HepG2 (cell line): ENCODE measurements around the gene ZNF48. TPM values are rescaled to one million over a fixed set of nuclear protein-coding genes. Genes with fewer than 3 reads are reported as not detected.
A peak's percentile ranks its signal among the peaks of the same experiment; 100 is the strongest.

ENCODE experiments used
- GFI1 ChIP-seq: sonication (generic); formaldehyde crosslinking; IDR thresholded peaks from 2 replicates; pipeline ENCODE4 v1.5.0; 2020; ENCODE audit warnings: missing genetic modification reagents, mild to moderate bottlenecking, borderline replicate concordance
- HNRNPL ChIP-seq: fragments of 200-400 bp; formaldehyde crosslinking; IDR thresholded peaks from 2 replicates; pipeline ENCODE4 v1.6.1; 2017; ENCODE audit warnings: mild to moderate bottlenecking, low read depth, low read length
- NFRKB ChIP-seq: fragments of 450-650 bp; IDR thresholded peaks from 2 replicates; pipeline ENCODE4 v1.6.1; 2017
- NR2C2 ChIP-seq: sonication (generic); formaldehyde crosslinking; IDR thresholded peaks from 2 replicates; pipeline ENCODE4 v1.4.0; 2020; ENCODE audit warnings: missing genetic modification reagents, mild to moderate bottlenecking, moderate library complexity, borderline replicate concordance
- PHF8 ChIP-seq: sonication (generic); formaldehyde crosslinking; IDR thresholded peaks from 2 replicates; pipeline ENCODE4 v1.5.0; 2020; ENCODE audit warnings: missing genetic modification reagents
- POLR2AphosphoS5 ChIP-seq: IDR thresholded peaks from 2 replicates; pipeline ENCODE4 v1.6.1; 2012; ENCODE audit warnings: low read depth, low read length
- RERE ChIP-seq: IDR thresholded peaks from 2 replicates; pipeline ENCODE4 v1.6.1; 2016; ENCODE audit warnings: low read depth, missing genetic modification reagents, missing compliant biosample characterization
- SATB2 ChIP-seq: sonication (generic); formaldehyde crosslinking; IDR thresholded peaks from 2 replicates; pipeline ENCODE4 v1.5.0; 2020; ENCODE audit warnings: missing genetic modification reagents
- TBX3 ChIP-seq: fragments of 450-650 bp; IDR thresholded peaks from 2 replicates; pipeline ENCODE4 v1.6.1; 2017; ENCODE audit warnings: antibody characterized with exemption, mild to moderate bottlenecking, inconsistent platforms, borderline replicate concordance
- ZIK1 ChIP-seq: sonication (generic); formaldehyde crosslinking; IDR thresholded peaks from 2 replicates; pipeline ENCODE4 v1.5.0; 2020; ENCODE audit warnings: mild to moderate bottlenecking, low read depth, missing genetic modification reagents, borderline replicate concordance
- ZKSCAN5 ChIP-seq: sonication (generic); formaldehyde crosslinking; IDR thresholded peaks from 2 replicates; pipeline ENCODE4 v1.5.1; 2020; ENCODE audit warnings: mild to moderate bottlenecking, missing genetic modification reagents
- ZNF142 ChIP-seq: sonication (generic); formaldehyde crosslinking; IDR thresholded peaks from 2 replicates; pipeline ENCODE4 v1.4.0; 2020; ENCODE audit warnings: missing genetic modification reagents
- ZNF335 ChIP-seq: sonication (generic); formaldehyde crosslinking; IDR thresholded peaks from 2 replicates; pipeline ENCODE4 v1.4.0; 2020; ENCODE audit warnings: missing genetic modification reagents
- ZNF607 ChIP-seq: sonication (generic); formaldehyde crosslinking; IDR thresholded peaks from 2 replicates; pipeline ENCODE4 v1.5.1; 2020; ENCODE audit warnings: missing genetic modification reagents, mild to moderate bottlenecking, borderline replicate concordance
- ZNF770 ChIP-seq: sonication (generic); formaldehyde crosslinking; IDR thresholded peaks from 2 replicates; pipeline ENCODE4 v1.5.0; 2020; ENCODE audit warnings: mild to moderate bottlenecking, missing genetic modification reagents
- polyA plus RNA-seq, 8 experiments: library from polyadenylated mRNA; depleted of rRNA in 3 of 8; stranded (reverse) in 7 of 8; unstranded in 1 of 8; fragments of >200 nt; fragmentation: Illumina TruSeq in 4 of 8; extraction: Trizol in 4 of 8; gene quantifications; 2 replicates each; pipeline versions ENCODE4 v1.2.1 to v1.2.3, GENCODE V29; 2011 to 2016; ENCODE audit warnings: low read depth in 4 of 8, missing spikeins in 1 of 8, mixed read lengths in 1 of 8; ENCODE audit not compliant: insufficient read depth in 1 of 8
- total RNA-seq, 5 experiments: library from RNA; depleted of rRNA; stranded (reverse); fragments of >200 nt; fragmentation: Illumina TruSeq; extraction: Trizol; gene quantifications; 2 replicates each; pipeline ENCODE4 v1.2.3, GENCODE V29; 2016; ENCODE audit warnings: low read depth in 1 of 5

ZNF48 gene
- total and polyA plus RNA-seq, 2 of the 13 experiments (the other 11 are each of a cell fraction or from before 2014, with no cell fraction given): 9.9 to 12.3 TPM

GRCh38 chr16:30401768-30402425 lies 6.7 kb downstream of the ZNF48 start (continued):
- TF ChIP-seq GFI1: no peak
- TF ChIP-seq ZNF770 (CRISPR knock-in tag): peak; percentile 88; the same call in 1 of the 2 replicates
- TF ChIP-seq POLR2AphosphoS5: peak; percentile 60
- TF ChIP-seq PHF8 (CRISPR knock-in tag): no peak
- no peak for TF ChIP-seq ZNF142 (CRISPR knock-in tag)
- TF ChIP-seq ZNF335 (CRISPR knock-in tag): peak; percentile 78; the same call in 1 of the 2 replicates
- TF ChIP-seq HNRNPL: no peak
- no peak for TF ChIP-seq ZIK1 (CRISPR knock-in tag)
- 0 out of 2 replicates have a peak, but pooled peaks have one; percentile 47 for TF ChIP-seq RERE (CRISPR knock-in tag)
- peak; percentile 24; the same call in 1 of the 2 replicates for TF ChIP-seq ZNF607 (CRISPR knock-in tag)
- TF ChIP-seq NR2C2 (CRISPR knock-in tag): peak; percentile 51; the same call in 1 of the 2 replicates
- peak; percentile 69; the same call in 1 of the 2 replicates for TF ChIP-seq ZKSCAN5
- no peak for TF ChIP-seq NFRKB
- peak; percentile 93 for TF ChIP-seq TBX3
- no peak for TF ChIP-seq SATB2 (CRISPR knock-in tag)
